HepG2 (cell line): ENCODE results near the gene KLHL12. TPM values are rescaled to one million over a fixed set of nuclear protein-coding genes. Genes with fewer than 3 reads are reported as not detected.

ENCODE experiments used
- ATAC-seq: fragments of 200-7000 bp; cut with Tn5 transposase; 3 replicates; pipeline ENCODE4 v1.9.1; 2020; ENCODE audit warnings: mild to moderate bottlenecking, moderate library complexity
- BruUV-seq: library from RNA; stranded (reverse); fragments of 400-500 nt; replicated peaks from 2 replicates; lab custom pipeline; 2021; lab: Mats Ljungman, UMichigan
- CTCF ChIA-PET: fragments of 300-600 bp; formaldehyde crosslinking; extraction: SDS; loops from one replicate; lab custom pipeline; 2021; ENCODE audit warnings: low total read pairs, inconsistent platforms, low intra/inter-chr PET ratio; lab: Yijun Ruan, JAX
- POLR2A ChIA-PET: fragments of 350-600 bp; sonication (Branson Sonifier 250); formaldehyde crosslinking; loops from one replicate; lab custom pipeline; 2020; ENCODE audit warnings: antibody characterized with exemption, inconsistent platforms; lab: Yijun Ruan, JAX
- DNase-seq: peaks from one replicate; pipeline ENCODE4 v3.0.0-alpha.2; 2015; ENCODE audit warnings: low spot score
- FAIRE-seq: peaks from 3 replicates; lab custom pipeline; 2011; peaks lifted over from hg19 to GRCh38; lab: Jason Lieb, UNC
- H2AFZ ChIP-seq: one replicate; pipeline ENCODE4 v1.6.1; 2011; ENCODE audit warnings: low read length, inconsistent platforms
- H3K27ac ChIP-seq: fragments of 300-600 bp; 3 replicates; pipeline ENCODE4 v1.8.0; 2011; ENCODE audit warnings: mixed run types, mild to moderate bottlenecking, mixed read lengths, low read length, inconsistent platforms; ENCODE audit not compliant: insufficient read depth; ENCODE audit errors: extremely low read length
- H3K27me3 ChIP-seq, 2 experiments: fragments of 200-600 bp in 1 of 2; 2 replicates in 1 of 2; 3 replicates in 1 of 2; pipeline versions ENCODE4 v1.6.0 to v1.8.0; 2011; ENCODE audit warnings: low read length in 2 of 2, mild to moderate bottlenecking in 2 of 2, moderate library complexity in 2 of 2, inconsistent platforms in 1 of 2; ENCODE audit not compliant: insufficient read depth in 2 of 2, control insufficient read depth in 1 of 2
- H3K36me3 ChIP-seq, 2 experiments: fragments of 200-600 bp in 1 of 2; replicated peaks in 1 of 2; 2 replicates in 1 of 2; 3 replicates in 1 of 2; pipeline versions ENCODE4 v1.5.1 to v1.8.0; 2011; ENCODE audit warnings: low read length in 2 of 2, inconsistent platforms in 1 of 2; ENCODE audit not compliant: insufficient read depth in 2 of 2, control insufficient read depth in 1 of 2
- H3K4me1 ChIP-seq: 2 replicates; pipeline ENCODE4 v1.5.1; 2012; ENCODE audit warnings: low read length, inconsistent platforms; ENCODE audit not compliant: insufficient read depth
- H3K4me2 ChIP-seq: 2 replicates; pipeline ENCODE4 v1.6.0; 2011; ENCODE audit warnings: low read depth, low read length, inconsistent platforms
- H3K4me3 ChIP-seq, 3 experiments: fragments of 200-600 bp in 1 of 3; sonication (generic), shearing (Covaris generic) in 1 of 3; replicated peaks in 1 of 3; 2 replicates each; pipeline ENCODE4 v1.5.1; 2011 to 2016; ENCODE audit warnings: low read length in 3 of 3, inconsistent platforms in 2 of 3, low read depth in 2 of 3, mild to moderate bottlenecking in 2 of 3, control low read depth in 1 of 3, mixed read lengths in 1 of 3; ENCODE audit not compliant: insufficient read depth in 1 of 3
- H3K79me2 ChIP-seq: one replicate; pipeline ENCODE4 v1.6.1; 2011; ENCODE audit warnings: low read length, inconsistent platforms; ENCODE audit not compliant: insufficient read depth
- H3K9ac ChIP-seq: 2 replicates; pipeline ENCODE4 v1.6.0; 2011; ENCODE audit warnings: mild to moderate bottlenecking, low read depth, low read length, inconsistent platforms; ENCODE audit not compliant: insufficient read depth
- H3K9me3 ChIP-seq: 2 replicates; pipeline ENCODE4 v1.5.1; 2012; ENCODE audit warnings: mild to moderate bottlenecking, low read length
- H4K20me1 ChIP-seq: 2 replicates; pipeline ENCODE4 v1.6.0; 2011; ENCODE audit warnings: inconsistent platforms, mild to moderate bottlenecking, low read length, moderate library complexity; ENCODE audit not compliant: insufficient read depth
- MAFF ChIP-seq: IDR thresholded peaks from 2 replicates; pipeline ENCODE4 v1.6.1; 2011; ENCODE audit warnings: low read depth, low read length, improper control_type of control experiment
- MZF1 ChIP-seq: sonication (generic); formaldehyde crosslinking; IDR thresholded peaks from 2 replicates; pipeline ENCODE4 v1.8.1; 2023; ENCODE audit warnings: mild to moderate bottlenecking, missing genetic modification reagents, borderline replicate concordance
- NFE2 ChIP-seq: sonication (generic); formaldehyde crosslinking; IDR thresholded peaks from 2 replicates; pipeline ENCODE4 v1.4.0; 2020; ENCODE audit warnings: missing genetic modification reagents
- NFYC ChIP-seq: IDR thresholded peaks from 2 replicates; pipeline ENCODE4 v1.6.1; 2016; ENCODE audit warnings: missing genetic modification reagents, missing compliant biosample characterization
- NRL ChIP-seq: sonication (generic); formaldehyde crosslinking; IDR thresholded peaks from 2 replicates; pipeline ENCODE4 v1.5.0; 2020; ENCODE audit warnings: missing genetic modification reagents, mild to moderate bottlenecking, moderate library complexity, borderline replicate concordance
- PHF5A ChIP-seq: IDR thresholded peaks from one replicate; pipeline ENCODE4 v1.6.1; 2018; ENCODE audit warnings: low read depth, missing genetic modification reagents; ENCODE audit not compliant: unreplicated experiment
- REXO4 ChIP-seq: sonication (generic); formaldehyde crosslinking; IDR thresholded peaks from 2 replicates; pipeline ENCODE4 v1.8.0; 2022; ENCODE audit warnings: missing genetic modification reagents, mild to moderate bottlenecking, borderline replicate concordance
- ZBTB20 ChIP-seq: sonication (generic); formaldehyde crosslinking; IDR thresholded peaks from 2 replicates; pipeline ENCODE4 v1.8.1; 2023; ENCODE audit warnings: missing genetic modification reagents, low read depth, mild to moderate bottlenecking, borderline replicate concordance
- ZBTB3 ChIP-seq: sonication (generic); formaldehyde crosslinking; IDR thresholded peaks from 2 replicates; pipeline ENCODE4 v1.4.0; 2020; ENCODE audit warnings: low read depth, mild to moderate bottlenecking, moderate library complexity, missing genetic modification reagents, borderline replicate concordance
- ZNF251 ChIP-seq: sonication (generic); formaldehyde crosslinking; IDR thresholded peaks from 2 replicates; pipeline ENCODE4 v1.9.0; 2021; ENCODE audit warnings: mild to moderate bottlenecking, missing genetic modification reagents
- ZNF567 ChIP-seq: sonication (generic); formaldehyde crosslinking; IDR thresholded peaks from 2 replicates; pipeline ENCODE4 v1.8.1; 2023; ENCODE audit warnings: mild to moderate bottlenecking, missing genetic modification reagents, borderline replicate concordance
- in situ Hi-C: cut with HindIII; loops from 2 replicates; pipeline ENCODE4 v1.10.0; 2017; ENCODE audit warnings: low pct_unique_long_range_greater_than_20kb; ENCODE audit not compliant: extremely low pct_ligation_motif_present
- intact Hi-C: fragments of 100-400 bp; cut with micrococcal nuclease; formaldehyde crosslinking; loops from one replicate; pipeline ENCODE4 v1.10.0; 2022; ENCODE audit not compliant: unreplicated experiment
- polyA plus RNA-seq, 8 experiments: library from polyadenylated mRNA; depleted of rRNA in 3 of 8; stranded (reverse) in 7 of 8; unstranded in 1 of 8; fragments of >200 nt; fragmentation: Illumina TruSeq in 4 of 8; extraction: Trizol in 4 of 8; gene quantifications; 2 replicates each; pipeline versions ENCODE4 v1.2.1 to v1.2.3, GENCODE V29; 2011 to 2016; ENCODE audit warnings: low read depth in 4 of 8, missing spikeins in 1 of 8, mixed read lengths in 1 of 8; ENCODE audit not compliant: insufficient read depth in 1 of 8
- total RNA-seq, 5 experiments: library from RNA; depleted of rRNA; stranded (reverse); fragments of >200 nt; fragmentation: Illumina TruSeq; extraction: Trizol; gene quantifications; 2 replicates each; pipeline ENCODE4 v1.2.3, GENCODE V29; 2016; ENCODE audit warnings: low read depth in 1 of 5
- TF ChIP-seq, protein P1 (sequence below): sonication (generic); formaldehyde crosslinking; IDR thresholded peaks from 2 replicates; pipeline ENCODE4 v1.5.0; 2020; ENCODE audit warnings: mild to moderate bottlenecking, low read depth, missing genetic modification reagents, borderline replicate concordance

The KLHL12 gene
- total and polyA plus RNA-seq, 2 of the 13 experiments (the other 11 are each of a cell fraction or from before 2014, with no cell fraction given) = 19.2 to 25.2 TPM

GRCh38 chr1:202919615-202920014, 7.4 kb downstream of the KLHL12 start:
- ChIA-PET CTCF (no interaction called here), POLR2A (no interaction called here)
- in situ Hi-C loops = no loop called here
- intact Hi-C loops = no loop called here
- no peaks in the 10 kb centered on the region for H3K27me3 ChIP-seq
- FAIRE-seq = no peak
- peaks cover 5 to 38% of the 10 kb centered on the region in 2 experiments for H3K36me3 ChIP-seq
- no peak for ATAC-seq
- TF ChIP-seq NFE2 (CRISPR knock-in tag) (no peak), ZNF567 (CRISPR knock-in tag) (no peak), NRL (no peak), PHF5A (CRISPR knock-in tag) (no peak), ZNF251 (CRISPR knock-in tag) (no peak), MAFF (no peak), NFYC (CRISPR knock-in tag) (no peak), MZF1 (CRISPR knock-in tag) (no peak), REXO4 (CRISPR knock-in tag) (no peak)
- TF ChIP-seq, protein P1, sequence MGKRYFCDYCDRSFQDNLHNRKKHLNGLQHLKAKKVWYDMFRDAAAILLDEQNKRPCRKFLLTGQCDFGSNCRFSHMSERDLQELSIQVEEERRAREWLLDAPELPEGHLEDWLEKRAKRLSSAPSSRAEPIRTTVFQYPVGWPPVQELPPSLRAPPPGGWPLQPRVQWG (CRISPR knock-in tag) = no peak
- no peak overlapping the region for H2AFZ ChIP-seq
- H4K20me1 ChIP-seq = no peaks in the 10 kb centered on the region
- no peak overlapping the region for H3K4me3 ChIP-seq
- no peak overlapping the region for H3K27ac ChIP-seq
- H3K79me2 ChIP-seq = no peaks in the 10 kb centered on the region
- H3K9ac ChIP-seq = no peak overlapping the region
- 0 out of 2 replicates have a peak, but pooled peaks cover 7% of the 10 kb centered on the region for H3K4me1 ChIP-seq
- no peak for DNase-seq
- BruUV-seq = no TSS peak
- H3K4me2 ChIP-seq = no peak overlapping the region
- no peaks in the 10 kb centered on the region for H3K9me3 ChIP-seq

GRCh38 chr1:202915146-202915545, 11.9 kb downstream of the KLHL12 start:
- Histone ChIP-seq H3K27me3 (no peaks in the 10 kb centered on the region), H3K79me2 (no peaks in the 10 kb centered on the region), H3K9me3 (no peaks in the 10 kb centered on the region), H2AFZ (no peak overlapping the region), H3K9ac (no peak overlapping the region), H3K36me3 (peaks cover 12 to 48% of the 10 kb centered on the region in 2 experiments), H3K4me3 (no peak overlapping the region), H3K4me1 (no peaks in the 10 kb centered on the region), H4K20me1 (no peaks in the 10 kb centered on the region), H3K27ac (no peak overlapping the region), H3K4me2 (no peak overlapping the region)
- intact Hi-C loops (no loop called here), in situ Hi-C loops (no loop called here)
- POLR2A ChIA-PET = no interaction called here
- CTCF ChIA-PET = no interaction called here
- ATAC-seq (no peak), DNase-seq (no peak), FAIRE-seq (no peak)
- no TSS peak for BruUV-seq
- TF ChIP-seq ZBTB20 (CRISPR knock-in tag) = no peak
- TF ChIP-seq ZBTB3 (CRISPR knock-in tag) = no peak
